ENCODE results near the gene DEK. TPM values are rescaled to one million over a fixed set of nuclear protein-coding genes. Genes with fewer than 3 reads are reported as not detected.

Gene DEK, protein sequence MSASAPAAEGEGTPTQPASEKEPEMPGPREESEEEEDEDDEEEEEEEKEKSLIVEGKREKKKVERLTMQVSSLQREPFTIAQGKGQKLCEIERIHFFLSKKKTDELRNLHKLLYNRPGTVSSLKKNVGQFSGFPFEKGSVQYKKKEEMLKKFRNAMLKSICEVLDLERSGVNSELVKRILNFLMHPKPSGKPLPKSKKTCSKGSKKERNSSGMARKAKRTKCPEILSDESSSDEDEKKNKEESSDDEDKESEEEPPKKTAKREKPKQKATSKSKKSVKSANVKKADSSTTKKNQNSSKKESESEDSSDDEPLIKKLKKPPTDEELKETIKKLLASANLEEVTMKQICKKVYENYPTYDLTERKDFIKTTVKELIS
- 143 TPM for total RNA-seq

DNA sequence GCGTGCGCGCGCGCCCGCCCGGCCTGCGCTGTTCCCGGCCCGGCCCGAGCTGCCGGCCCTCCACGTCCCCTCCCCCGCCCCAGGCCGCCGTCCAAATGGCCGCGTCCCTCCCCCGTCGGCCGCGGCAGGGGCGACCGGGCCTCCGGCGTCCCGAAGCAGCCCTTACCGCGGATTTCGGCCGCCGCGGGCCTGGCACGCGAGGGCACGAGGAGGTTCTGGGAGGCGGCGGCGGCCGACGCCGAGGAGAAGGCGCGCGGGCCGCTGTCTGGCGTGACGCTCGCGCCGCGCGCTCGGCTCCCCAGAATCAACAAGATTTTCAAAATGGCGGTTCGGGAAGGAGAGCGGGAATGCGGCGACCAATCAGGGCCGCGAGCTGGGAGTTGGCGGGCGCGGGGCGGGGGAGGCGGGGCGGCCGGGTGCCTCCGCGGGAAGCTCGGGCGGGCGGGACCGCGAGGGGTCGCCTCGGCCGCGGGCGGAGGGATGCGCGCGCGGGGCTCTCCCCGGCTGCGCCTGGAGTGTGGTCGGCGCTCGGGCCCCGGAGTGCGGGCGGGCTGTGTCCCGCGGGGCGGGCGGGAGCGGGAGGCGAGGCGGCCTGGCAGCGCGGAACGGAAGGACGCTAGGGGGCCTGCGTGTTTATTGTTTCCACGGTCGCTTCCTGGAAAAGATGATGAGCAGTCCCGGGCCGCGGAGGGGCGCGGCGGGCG is at the start of gene DEK:
Gene DEK (minus strand): TSS at position 312 of the 704 bp plus-strand sequence. CDS start 543 bp downstream, outside the sequence.

Small RNA genes lying within 50 kb of the gene (small RNA-seq; reads per million reads assigned to genes)
- gene AL138825.1 = not detected
- gene RF00019 = not detected
- not detected for gene RNU6-263P

Other genes with a start within 250 kb of the DEK start
- 4.4 TPM for gene NHLRC1, start 141.9 kb downstream of the DEK start, total RNA-seq
- gene TPMT, start 109.5 kb downstream of the DEK start, total RNA-seq = 15.7 TPM
- gene KDM1B, start 109.1 kb downstream of the DEK start, total RNA-seq = 48.2 TPM
- gene RNF144B, start 122.8 kb upstream of the DEK start, total RNA-seq = 6.0 TPM